ENCODE measurements around the gene SNCAIP.

- no peak for TF ChIP-seq CTCF (IDR thresholded peaks at IDR 0.05)
- no peak for TF ChIP-seq POLR2A (IDR thresholded peaks at IDR 0.05)
Measured at GRCh38 chr5:122400938-122401337, 88.9 kb downstream of the SNCAIP start.

Measured in lower leg skin (tissue), 3 donors.